HUES48 (cell line): ENCODE data around the gene GRIPAP1.
A peak's percentile ranks its signal among the peaks of the same experiment; 100 is the strongest.

Experiments
- H3K27ac ChIP-seq: one replicate; pipeline ENCODE4 v1.7.0; 2013; ENCODE audit warnings: low read depth, low read length, inconsistent platforms
- H3K27me3 ChIP-seq: 2 replicates; pipeline ENCODE4 v1.6.1; 2013; ENCODE audit warnings: mild to moderate bottlenecking, low read length; ENCODE audit not compliant: control insufficient read depth, insufficient read depth
- H3K36me3 ChIP-seq: 2 replicates; pipeline ENCODE4 v1.6.1; 2013; ENCODE audit warnings: low read length; ENCODE audit not compliant: control insufficient read depth, insufficient read depth
- H3K4me1 ChIP-seq: 2 replicates; pipeline ENCODE4 v1.6.1; 2013; ENCODE audit warnings: mild to moderate bottlenecking, low read length; ENCODE audit not compliant: control insufficient read depth, insufficient read depth
- H3K4me3 ChIP-seq: 2 replicates; pipeline ENCODE4 v1.5.1; 2013; ENCODE audit warnings: mild to moderate bottlenecking, low read depth, low read length
- H3K9ac ChIP-seq: 2 replicates; pipeline ENCODE4 v1.6.1; 2013; ENCODE audit warnings: mild to moderate bottlenecking, low read depth, low read length, moderate library complexity
- H3K9me3 ChIP-seq: 2 replicates; pipeline ENCODE4 v1.6.1; 2013; ENCODE audit warnings: low read length; ENCODE audit not compliant: control insufficient read depth, insufficient read depth

The GRIPAP1 gene

DNA sequence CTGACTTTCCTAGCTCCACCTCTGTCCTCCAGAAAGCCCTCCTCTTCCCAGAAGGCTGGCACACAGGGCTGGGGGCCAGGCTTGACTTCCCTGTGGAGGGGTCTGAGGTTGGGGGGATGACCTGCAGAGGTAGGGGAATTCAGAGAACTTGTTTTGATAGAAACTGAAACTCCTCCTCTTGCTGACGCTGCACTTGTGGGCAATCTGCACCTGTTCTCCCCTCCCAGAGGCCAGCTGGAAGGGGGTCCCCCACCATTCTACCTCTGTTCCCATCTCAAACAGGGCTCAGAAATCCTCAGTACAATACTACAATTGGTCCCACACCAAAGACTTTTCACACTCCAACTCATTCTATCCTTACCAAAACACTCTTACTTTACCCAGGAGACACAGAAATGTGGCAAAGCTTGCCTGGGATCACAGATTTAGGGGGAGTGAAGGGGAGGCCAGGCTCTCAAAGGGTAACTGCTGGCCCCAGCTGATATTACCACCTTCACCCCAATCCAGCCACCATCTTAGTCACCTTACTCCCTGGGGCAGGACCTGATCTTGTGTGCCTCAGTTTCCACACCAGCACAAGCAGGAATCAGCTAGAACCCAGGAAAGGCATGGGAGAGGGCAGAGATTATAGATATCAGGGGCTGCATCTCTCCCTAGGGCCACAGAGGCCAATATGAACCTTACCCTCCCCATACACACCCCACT is 63.2 kb downstream of the GRIPAP1 start:
- peaks cover 36% of the 10 kb centered on the region for H3K9me3 ChIP-seq
- H3K27me3 ChIP-seq: no peaks in the 10 kb centered on the region
- no peak overlapping the region for H3K9ac ChIP-seq
- H3K4me1 ChIP-seq: peaks cover 14% of the 10 kb centered on the region; the same call in 1 of the 2 replicates
- H3K4me3 ChIP-seq: no peak overlapping the region
- peaks cover 29% of the 10 kb centered on the region for H3K36me3 ChIP-seq
- no peak overlapping the region for H3K27ac ChIP-seq

DNA sequence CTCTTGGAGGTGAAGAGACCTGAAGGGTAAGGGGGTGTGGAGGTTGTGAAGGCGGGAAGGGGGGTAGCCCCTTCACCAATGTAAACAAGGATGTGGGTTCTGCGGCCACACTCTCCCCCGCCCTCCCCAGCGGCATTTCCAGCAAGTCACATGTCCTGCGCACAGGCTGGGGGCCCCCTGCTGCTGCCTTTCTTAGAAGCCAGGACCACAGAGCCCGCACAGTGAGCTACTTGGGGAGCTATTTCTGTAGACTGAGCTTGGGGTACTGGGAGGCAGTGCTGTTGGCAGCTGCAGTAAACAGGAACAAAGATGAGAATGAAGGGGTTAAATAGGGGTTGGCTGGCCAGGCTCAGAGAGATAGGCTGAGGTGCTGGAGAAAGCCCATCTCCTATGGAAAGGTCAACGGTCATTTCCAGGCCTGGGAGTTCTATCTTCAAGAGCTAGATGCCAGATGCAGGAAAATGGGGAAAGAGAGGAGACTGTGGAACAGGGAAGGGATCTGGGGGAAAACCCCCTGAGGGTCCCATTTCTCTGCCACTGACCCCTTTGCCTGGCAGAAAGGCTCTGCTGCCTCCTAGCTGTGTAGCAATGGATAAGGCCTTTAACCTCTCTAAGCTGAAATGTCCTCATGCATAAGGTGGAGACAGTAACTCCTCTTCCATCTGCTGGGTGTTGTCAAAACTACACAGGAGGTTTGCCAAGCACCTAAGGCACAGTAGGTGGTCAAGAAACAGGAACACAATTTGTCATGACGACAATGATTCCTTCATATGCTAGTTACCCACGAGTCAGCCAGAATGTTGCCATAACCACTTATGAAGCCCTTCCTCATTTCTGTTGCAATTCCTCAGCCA is 64.8 kb downstream of the GRIPAP1 start:
- H3K4me1 ChIP-seq: peaks cover 14% of the 10 kb centered on the region; the same call in 1 of the 2 replicates
- peak overlapping the region; percentile 39; the same call in 1 of the 2 replicates for H3K4me3 ChIP-seq
- H3K27me3 ChIP-seq: no peaks in the 10 kb centered on the region
- peak overlapping the region; percentile 73 for H3K27ac ChIP-seq
- H3K9me3 ChIP-seq: peaks cover 39% of the 10 kb centered on the region
- H3K9ac ChIP-seq: no peak overlapping the region
- H3K36me3 ChIP-seq: peaks cover 28% of the 10 kb centered on the region

DNA sequence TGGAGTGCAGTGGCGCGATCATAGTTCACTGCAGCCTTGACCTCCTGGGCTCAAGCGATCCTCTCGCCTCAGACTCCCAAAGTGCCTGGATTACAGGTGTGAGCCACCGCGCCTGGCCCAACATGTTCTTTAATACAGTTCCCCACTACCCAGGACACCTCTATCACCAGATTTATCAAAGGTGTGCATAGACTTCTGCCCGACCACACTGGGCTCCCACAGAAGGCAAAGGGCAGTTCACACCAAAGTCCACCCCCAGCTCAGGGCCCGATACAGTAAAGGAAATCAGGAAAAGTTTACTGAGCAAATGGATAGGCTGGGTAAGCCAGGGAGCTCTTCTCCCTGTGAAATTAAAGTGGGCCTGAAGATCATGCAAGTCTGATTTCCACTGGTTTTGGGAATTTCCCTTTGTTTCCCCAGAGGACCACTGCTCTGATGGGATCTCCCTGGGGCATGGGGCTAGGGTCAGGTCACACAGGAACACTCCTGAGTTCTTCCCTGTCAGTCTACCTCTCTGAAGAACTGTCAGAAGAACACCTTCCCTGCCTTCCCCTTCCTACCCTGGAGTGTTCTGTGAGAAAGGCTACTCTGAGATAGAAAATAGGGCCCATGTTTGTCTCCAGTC is 65.5 kb downstream of the GRIPAP1 start:
- Histone ChIP-seq H3K27me3 (no peaks in the 10 kb centered on the region), H3K27ac (peak overlapping the region; percentile 73), H3K4me1 (peaks cover 10% of the 10 kb centered on the region; the same call in 1 of the 2 replicates), H3K36me3 (peaks cover 28% of the 10 kb centered on the region), H3K9ac (no peak overlapping the region), H3K9me3 (peaks cover 38% of the 10 kb centered on the region), H3K4me3 (no peak overlapping the region)

DNA sequence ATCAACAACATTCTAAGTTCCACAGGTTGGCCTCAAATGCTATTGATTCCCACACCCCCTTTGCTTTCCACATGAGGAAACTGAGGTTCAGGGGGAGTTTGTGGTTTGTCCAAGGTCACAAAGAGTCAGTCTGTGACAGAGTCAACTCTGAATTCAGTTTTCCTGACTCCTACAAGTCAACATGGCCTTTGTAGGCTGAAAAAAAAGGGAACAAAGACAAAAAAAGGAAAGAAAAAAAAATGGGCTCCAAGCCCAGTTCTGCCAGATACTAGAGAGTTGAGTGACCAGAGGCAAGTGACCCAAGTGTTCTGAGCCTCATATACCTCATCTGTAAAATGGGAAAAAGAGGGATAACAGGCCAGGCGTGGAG is 66.8 kb downstream of the GRIPAP1 start:
- H3K36me3 ChIP-seq: peaks cover 34% of the 10 kb centered on the region
- no peaks in the 10 kb centered on the region for H3K27me3 ChIP-seq
- H3K9ac ChIP-seq: no peak overlapping the region
- H3K9me3 ChIP-seq: peaks cover 34% of the 10 kb centered on the region
- no peak overlapping the region for H3K27ac ChIP-seq
- peaks cover 10% of the 10 kb centered on the region; the same call in 1 of the 2 replicates for H3K4me1 ChIP-seq
- no peak overlapping the region for H3K4me3 ChIP-seq

DNA sequence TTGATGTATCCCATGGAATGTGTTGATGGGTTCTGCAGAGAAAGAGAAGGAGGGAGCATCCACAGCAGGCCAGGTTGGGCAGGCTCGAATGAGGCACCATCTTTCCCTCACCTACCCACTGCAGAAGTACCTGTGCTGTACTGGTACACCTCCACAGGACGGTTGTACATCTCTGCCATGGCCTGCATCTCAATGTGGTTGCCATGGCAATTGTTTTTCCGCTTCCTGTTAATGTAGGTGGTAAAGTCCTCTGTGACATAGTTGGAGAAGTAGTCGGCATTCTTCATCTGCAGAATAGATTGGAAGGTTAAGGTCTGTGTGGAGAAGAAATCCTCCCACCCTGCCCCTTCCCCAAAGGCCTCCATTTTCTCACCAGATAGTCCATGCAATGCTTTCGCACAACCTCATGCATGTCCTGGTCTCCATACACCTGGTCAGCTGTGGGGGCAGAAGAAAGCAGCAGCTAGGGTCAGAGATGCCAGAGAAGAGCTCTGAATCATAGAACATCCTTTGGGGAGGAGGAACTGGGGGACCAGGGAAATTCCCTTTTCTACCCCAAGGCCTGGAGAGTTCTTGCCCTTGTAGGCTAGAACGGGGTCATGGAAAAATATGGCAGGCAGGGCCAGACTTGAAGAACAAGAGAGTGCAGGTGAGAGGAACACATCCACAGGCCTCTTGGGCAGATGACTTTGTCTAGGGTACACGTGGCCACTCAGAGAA is 67.3 kb downstream of the GRIPAP1 start:
- peaks cover 32% of the 10 kb centered on the region for H3K36me3 ChIP-seq
- H3K27ac ChIP-seq: no peak overlapping the region
- no peak overlapping the region for H3K9ac ChIP-seq
- peaks cover 33% of the 10 kb centered on the region for H3K9me3 ChIP-seq
- peaks cover 10% of the 10 kb centered on the region; the same call in 1 of the 2 replicates for H3K4me1 ChIP-seq
- no peaks in the 10 kb centered on the region for H3K27me3 ChIP-seq
- H3K4me3 ChIP-seq: no peak overlapping the region

DNA sequence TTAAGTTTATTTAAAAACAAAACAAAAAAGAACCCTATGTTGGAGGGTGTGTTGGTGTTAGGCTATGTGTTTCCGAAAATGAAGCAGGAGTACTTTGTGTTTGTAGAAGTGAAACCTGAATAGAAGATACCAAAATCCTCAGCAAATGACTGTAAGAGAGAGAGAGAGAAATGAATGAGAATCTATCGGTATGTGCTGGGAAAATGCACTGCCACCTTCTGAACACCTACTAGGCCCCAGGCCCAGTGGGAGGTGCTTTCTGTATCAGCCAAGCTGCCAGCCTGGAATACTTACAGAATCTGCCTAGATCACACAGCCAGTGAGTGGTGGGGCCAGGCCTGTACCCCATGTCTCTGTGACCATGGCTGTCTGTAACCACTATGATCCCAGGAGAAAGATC is 68.3 kb downstream of the GRIPAP1 start:
- Histone ChIP-seq H3K27me3 (no peaks in the 10 kb centered on the region), H3K4me1 (peaks cover 10% of the 10 kb centered on the region; the same call in 1 of the 2 replicates), H3K27ac (no peak overlapping the region), H3K9me3 (peaks cover 33% of the 10 kb centered on the region), H3K36me3 (peaks cover 29% of the 10 kb centered on the region), H3K4me3 (no peak overlapping the region), H3K9ac (no peak overlapping the region)

DNA sequence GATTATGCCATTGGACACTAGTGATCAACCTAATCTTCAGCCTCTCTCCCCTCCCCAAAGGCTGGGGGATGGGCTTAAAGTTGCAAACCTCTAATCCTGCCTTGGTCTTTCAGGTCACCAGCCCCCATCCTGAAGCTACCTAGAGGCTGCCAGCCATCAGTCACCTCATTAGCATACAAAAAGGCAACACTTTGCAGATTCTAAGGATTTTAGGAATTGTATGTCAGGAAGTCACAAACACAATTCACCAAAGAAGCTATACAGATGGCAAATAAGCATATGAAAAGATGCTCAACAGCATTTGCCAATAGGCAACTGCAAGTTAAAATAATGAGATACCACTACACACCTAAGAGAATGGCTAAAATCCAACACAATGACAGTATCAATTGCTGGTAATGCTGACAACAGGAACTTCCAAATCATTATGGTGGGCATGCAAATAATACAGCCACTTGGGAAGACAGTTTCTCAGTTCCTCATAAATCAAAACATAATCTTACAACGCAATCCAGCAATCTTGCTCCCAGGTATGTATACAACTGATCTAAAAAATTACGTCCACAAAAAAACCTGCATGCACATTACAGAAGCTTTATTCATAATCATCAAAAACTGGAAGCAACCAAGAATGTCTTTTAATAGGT is 74.2 kb downstream of the GRIPAP1 start:
- Histone ChIP-seq H3K27ac (peak overlapping the region; percentile 98), H3K9ac (peak overlapping the region; percentile 40; the same call in 1 of the 2 replicates), H3K9me3 (peaks cover 27% of the 10 kb centered on the region), H3K27me3 (no peaks in the 10 kb centered on the region), H3K4me3 (peak overlapping the region; percentile 51), H3K36me3 (peaks cover 36% of the 10 kb centered on the region), H3K4me1 (peaks cover 15% of the 10 kb centered on the region)

DNA sequence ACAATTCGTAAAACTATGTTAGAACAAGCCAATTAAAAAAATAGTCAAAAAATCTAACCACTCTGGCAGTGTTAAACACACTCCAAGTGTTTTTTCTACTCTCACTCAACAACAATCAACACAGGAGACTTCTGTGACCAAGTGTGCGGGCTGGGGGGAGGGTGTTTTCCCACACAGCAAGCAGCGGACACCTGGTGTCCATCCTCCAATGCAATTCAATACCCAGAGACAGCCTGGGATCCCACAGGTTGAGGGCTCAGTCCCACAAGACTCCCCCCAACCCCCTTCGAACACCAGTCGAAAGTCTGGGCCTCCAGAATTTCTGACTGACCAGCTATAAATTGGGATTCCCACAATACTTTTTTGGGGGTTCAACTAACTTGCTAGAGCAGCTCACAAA is 74.9 kb downstream of the GRIPAP1 start:
- Histone ChIP-seq H3K4me3 (peak overlapping the region; percentile 51), H3K9me3 (peaks cover 25% of the 10 kb centered on the region), H3K9ac (peak overlapping the region; percentile 33; the same call in 1 of the 2 replicates), H3K27ac (peak overlapping the region; percentile 98), H3K4me1 (peaks cover 15% of the 10 kb centered on the region), H3K36me3 (peaks cover 32% of the 10 kb centered on the region), H3K27me3 (no peaks in the 10 kb centered on the region)

DNA sequence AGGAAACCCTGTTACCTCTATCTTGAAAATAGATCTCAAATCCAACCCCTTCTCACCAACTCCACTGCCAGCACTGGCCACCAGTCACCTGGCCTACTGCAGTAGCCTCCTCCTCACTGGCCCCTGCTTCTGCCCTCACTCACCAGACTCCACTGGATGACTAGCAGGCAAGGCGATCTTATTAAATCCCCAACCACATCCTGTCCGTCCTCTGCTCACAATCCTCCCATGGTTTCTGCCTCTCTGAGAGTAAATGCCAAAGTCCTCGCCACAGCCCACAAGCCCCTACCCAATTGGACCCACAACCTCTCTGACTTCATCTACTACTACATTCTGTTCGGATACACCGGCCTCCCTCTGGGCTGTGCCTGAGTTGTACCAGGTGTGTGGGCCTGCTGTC is 77.8 kb downstream of the GRIPAP1 start:
- Histone ChIP-seq H3K9me3 (peaks cover 23% of the 10 kb centered on the region), H3K27ac (no peak overlapping the region), H3K4me3 (no peak overlapping the region), H3K9ac (no peak overlapping the region), H3K27me3 (no peaks in the 10 kb centered on the region), H3K36me3 (peaks cover 23% of the 10 kb centered on the region), H3K4me1 (peaks cover 28% of the 10 kb centered on the region)

DNA sequence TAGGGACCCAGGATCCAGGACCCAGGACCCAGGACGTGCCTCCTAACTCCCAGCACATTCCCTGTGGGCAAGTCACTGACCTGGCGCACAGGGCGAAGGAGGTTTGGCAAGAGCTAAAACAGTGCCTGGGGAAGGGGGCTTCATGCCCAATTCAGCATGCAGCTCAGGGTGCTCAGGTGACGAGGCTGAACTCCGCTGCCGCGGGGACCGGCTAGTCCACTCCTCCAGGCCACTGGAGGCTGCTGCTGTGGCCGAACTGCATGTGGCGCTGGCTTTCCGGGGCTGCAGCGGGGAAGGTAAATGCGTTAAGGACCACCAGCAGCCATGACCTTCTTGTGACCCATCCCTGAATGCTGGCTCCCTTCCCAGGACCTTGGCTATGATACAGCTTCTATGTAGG is 78.3 kb downstream of the GRIPAP1 start:
- peaks cover 23% of the 10 kb centered on the region for H3K9me3 ChIP-seq
- no peak overlapping the region for H3K27ac ChIP-seq
- H3K4me3 ChIP-seq: no peak overlapping the region
- H3K36me3 ChIP-seq: peaks cover 23% of the 10 kb centered on the region
- no peak overlapping the region for H3K9ac ChIP-seq
- H3K4me1 ChIP-seq: peaks cover 28% of the 10 kb centered on the region
- no peaks in the 10 kb centered on the region for H3K27me3 ChIP-seq
